H54 (cell line): Measurements from ENCODE around the gene SAMSN1.

ENCODE experiments used
- DNase-seq: peaks from one replicate; pipeline ENCODE4 v3.0.0; 2011; ENCODE audit warnings: low spot score, mixed read lengths; ENCODE audit not compliant: insufficient read length
- FAIRE-seq: peaks from 3 replicates; lab custom pipeline; 2011; peaks lifted over from hg19 to GRCh38; lab: Jason Lieb, UNC
- POLR2A ChIP-seq: IDR thresholded peaks from 2 replicates; pipeline ENCODE4 v1.6.1; 2011; ENCODE audit warnings: low read depth, mild to moderate bottlenecking, low read length

Gene SAMSN1

DNA sequence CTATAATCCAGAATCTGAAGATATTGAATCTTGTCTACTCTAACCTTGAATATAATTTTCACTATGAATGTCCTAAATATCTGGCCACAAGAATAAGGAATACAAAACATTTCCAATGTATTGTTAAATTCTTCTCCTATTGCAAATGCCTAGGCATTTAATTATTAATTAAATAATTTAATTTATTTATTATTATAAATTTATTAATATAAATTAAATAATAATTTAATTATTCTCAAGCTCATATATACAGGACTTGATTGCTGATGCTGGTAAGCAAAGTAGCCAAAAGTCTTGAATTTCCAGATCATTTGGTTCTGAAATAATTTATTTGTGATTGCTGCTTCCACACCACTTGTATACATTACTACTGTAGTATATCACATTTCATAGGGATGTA is 71.1 kb downstream of the SAMSN1 start:
- DNase-seq (no peak), FAIRE-seq (no peak)

DNA sequence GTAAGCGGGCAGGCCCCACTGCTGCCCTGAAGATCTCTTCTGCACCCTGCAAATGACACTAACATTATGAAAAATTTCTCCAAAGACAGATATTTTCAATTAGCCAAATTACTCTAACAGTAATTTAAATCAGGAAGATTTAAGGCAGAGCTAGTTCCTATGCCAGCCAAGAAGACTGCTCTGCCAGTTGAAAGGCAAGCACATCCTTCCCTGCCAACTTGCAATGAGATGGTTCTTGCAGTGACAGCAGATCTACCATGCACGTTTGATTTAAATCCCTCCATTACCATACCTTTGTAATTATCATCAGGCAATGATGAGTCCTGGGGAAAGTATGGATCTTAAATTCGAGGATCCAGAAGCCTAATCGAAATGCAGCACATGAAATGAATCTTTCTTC is 76.5 kb downstream of the SAMSN1 start:
- DNase-seq (no peak), FAIRE-seq (no peak)
- no peak for TF ChIP-seq POLR2A

More for the DNA sequence above, 71.1 kb downstream of the SAMSN1 start:
- TF ChIP-seq POLR2A: no peak

DNA sequence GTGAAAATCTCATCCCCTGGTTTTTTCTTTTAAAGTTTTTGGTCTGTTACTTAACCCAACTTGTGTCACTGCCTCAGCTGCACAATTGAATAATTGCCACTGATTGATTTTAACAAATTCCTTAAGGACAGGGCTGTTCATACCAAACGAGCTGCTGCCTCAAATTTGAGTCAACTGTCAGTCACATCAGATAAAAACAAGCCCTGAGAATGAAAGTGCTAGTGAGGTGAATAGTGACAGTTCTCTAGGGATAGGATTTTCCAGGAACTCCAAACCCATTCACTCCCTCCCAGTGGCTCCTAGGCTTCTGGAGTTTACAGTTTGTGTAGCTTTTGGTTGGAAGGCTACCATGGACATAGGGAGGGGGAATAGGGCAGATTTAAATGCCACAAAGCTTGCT is 79.4 kb downstream of the SAMSN1 start:
- FAIRE-seq: no peak
- DNase-seq: no peak
- no peak for TF ChIP-seq POLR2A

DNA sequence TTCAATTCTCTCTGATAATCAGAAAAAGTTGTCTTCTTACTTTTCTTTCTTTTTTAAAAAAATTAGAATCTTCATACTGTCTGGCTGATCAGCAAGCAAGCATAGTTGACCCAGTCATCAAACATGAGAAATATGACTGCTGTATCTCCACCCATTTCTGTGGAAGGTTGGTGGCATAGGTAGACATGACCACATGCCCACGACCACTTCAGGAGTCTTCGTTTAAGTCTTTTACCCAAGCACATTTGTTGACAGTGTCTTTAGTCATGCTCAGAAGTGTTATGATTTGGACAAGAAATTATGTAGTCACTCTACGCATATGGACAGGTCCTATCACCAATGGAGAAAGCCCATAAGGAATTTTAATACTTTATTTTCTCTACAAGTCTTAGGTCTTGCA is 88.4 kb downstream of the SAMSN1 start:
- FAIRE-seq: no peak
- TF ChIP-seq POLR2A: no peak
- DNase-seq: no peak

DNA sequence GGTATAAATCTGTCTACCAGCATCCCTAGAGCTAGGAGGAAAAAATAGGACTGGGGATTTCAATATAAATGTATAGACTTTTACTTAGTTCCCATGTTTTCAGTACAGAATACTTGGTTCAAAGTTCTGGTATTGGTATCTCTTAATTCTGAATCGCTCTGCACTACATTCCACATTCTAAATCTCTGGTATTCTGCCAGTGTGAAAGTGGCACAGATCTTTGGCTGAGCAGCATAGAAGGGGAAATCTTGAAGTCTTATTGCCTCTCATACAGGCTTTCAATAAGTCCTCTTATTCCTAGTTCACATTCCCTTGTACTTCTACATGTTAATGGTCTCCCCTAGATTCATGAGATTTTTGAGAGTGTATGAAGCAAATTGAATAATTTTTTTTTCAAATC is 89.2 kb downstream of the SAMSN1 start:
- DNase-seq (no peak), FAIRE-seq (no peak)
- no peak for TF ChIP-seq POLR2A

DNA sequence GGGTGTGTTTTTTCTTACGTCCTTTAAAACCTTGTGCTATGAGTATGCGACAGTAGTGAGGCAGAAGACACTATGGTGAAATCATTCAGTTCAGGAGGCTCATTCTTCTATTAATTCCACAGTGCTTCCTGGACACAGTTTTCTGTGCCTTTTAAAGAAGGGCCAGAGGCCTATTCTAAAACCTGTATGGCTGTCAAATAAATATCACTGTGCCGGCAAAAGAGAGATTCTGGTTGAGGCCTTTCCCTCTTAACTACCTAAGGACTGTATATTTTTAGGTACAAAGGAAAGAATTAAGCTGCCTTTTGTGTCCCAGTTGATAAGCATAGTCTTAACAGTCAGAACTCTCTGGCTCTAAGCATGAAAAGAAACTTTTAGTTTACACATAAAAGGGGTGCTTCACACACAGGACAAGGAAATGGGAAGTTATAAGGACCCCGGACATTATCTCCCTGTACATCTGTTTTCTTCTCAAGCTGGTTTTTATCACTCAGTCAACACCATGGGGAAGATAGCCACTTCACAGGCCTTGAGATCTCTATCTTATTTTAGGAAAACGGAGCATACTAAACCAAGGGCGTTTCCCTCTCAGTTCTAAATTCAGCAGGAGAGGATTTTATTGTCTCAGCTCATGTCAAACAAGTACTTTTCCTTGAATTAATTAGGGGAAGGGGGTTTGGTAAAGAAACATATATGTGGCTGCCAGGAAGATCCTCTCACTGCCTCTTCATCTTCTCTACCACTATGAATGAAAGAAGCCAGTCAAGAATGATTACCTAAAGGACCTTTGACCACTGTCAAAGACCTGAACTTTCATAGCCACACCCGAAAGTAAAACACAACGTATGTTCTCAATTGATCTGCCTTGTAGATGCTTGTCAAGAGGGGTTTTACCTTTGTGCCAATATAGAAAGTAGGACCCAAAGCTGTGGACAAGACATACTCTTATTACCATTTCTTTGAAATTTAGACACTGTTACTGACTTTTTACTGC is 91.8 kb downstream of the SAMSN1 start:
- DNase-seq (no peak), FAIRE-seq (no peak)
- no peak for TF ChIP-seq POLR2A

DNA sequence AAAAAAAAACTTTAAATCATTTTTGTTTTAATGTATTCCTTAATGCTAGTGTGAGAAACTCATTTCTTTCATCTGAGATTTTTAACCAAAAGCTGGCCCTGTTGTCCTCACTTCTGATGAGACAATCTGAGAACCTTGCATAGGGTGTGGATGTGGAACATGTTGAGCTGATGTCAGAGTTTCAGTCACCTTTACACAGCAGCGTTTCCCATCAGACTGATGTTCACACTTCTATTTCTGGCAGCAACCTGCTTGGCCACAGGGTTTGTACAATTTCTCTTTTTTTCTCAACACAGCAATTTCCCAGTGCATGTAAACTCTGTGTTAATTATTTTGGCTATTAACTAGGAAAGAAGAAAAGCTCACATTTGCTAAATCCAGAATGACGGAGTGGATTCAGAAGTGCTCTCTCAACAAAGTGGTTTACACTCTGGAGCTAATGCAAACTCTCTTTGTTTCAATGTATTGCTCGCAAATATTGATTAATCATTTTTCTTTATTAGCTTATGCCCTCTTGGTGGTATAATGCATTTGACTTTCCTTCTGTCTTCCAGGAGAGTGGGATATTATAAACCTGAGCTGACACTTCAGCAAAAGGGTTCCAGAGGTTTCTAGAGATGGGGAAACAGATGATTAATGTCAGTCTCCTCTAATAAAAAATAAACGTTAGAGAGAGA is 92.6 kb downstream of the SAMSN1 start:
- TF ChIP-seq POLR2A: no peak
- FAIRE-seq: no peak

DNA sequence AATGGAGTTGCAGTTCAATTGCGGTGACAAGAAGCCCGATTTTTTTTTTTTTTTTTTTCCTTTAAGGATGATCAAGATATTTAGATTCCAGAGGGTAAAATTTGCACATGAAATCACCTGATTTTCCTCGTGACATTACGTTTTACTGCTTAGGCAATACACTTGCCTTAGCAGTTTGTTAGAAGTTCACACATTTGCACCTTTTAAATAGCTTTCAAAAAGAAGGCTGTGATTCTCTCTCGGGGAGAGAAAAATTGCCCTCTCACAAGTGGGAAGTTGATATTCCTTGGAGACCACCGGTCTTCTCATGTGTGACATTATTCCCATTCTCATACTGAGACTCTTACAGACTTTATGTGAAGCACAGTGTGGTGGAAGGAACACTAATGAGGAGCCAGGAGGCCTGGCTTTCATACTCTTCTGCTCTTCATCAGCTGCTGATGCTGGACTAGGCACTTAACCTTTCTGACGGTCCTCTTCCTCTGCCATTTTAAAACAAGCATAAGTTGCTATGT is 93.3 kb downstream of the SAMSN1 start:
- no peak for TF ChIP-seq POLR2A
- no peak for DNase-seq
- no peak for FAIRE-seq

More for the DNA sequence above, 92.6 kb downstream of the SAMSN1 start:
- no peak for DNase-seq

DNA sequence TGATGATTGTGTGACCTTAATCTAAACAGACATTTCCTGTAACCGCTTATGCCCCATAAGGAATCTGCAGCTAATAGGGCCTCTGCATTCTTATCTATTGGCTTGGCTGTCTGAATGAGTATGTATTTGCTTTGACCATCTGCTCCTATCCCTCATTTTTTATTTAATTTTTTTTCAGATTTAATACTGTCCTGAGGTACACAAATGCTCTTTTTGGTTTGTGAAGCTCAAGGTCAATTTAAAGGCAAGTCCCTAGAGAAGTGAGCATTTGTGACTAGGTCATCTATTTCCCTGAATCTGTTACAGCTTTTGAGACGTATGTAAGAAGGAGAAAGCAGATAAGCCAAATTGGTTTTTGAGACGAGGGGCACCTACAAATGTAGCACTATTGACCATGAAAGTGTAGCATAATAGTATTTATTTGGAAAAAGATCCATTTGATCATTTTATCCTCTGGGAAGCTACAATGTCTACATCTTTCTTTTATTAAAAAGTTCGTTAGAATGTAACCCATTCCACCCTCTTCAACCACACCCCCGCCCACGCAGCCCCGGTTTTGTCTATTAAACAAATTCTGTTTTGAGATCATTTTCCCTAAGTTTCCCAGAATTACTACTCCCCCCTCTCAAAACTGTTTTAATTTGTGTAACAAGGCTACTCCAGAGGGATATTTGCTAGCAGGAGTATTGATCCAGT is 93.9 kb downstream of the SAMSN1 start:
- DNase-seq (no peak), FAIRE-seq (no peak)
- TF ChIP-seq POLR2A: no peak

DNA sequence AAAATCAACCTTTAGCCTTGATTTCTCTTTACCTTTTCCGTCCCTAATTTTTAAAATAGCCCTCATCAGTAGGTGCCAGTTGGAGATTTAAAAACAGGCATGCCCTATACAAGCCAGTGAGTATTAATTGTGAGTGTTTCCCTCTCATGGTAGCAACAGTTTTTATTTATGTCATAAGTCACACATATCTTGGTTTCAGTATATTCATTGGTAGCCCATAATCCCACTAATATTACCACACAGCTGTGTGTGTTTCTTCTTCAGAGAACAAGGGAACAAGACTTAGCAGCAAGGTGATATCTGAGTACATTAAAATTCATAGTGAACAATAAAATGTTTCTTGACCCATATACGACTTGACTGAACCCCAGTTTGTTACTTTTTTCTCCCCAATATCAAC is 94.6 kb downstream of the SAMSN1 start:
- no peak for TF ChIP-seq POLR2A
- FAIRE-seq (no peak), DNase-seq (no peak)

DNA sequence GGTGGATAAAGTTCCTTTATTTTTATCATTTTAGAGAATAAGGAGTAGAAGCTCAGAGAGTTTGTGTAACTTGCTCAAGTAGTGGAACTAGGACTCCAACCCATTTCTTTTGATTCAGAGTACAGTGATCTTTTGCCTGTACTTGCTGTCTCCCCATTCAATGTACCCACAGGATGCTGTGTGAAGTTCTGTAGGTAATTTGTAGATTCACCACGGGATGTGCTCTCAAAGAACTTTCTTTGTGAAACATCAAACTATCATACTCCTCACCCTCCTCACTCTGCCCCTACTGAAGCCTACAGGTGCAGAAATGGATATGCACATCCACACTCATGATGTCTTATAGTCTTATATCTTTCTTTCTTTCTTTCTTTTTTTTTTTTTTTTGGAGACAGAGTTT is 97.3 kb downstream of the SAMSN1 start:
- no peak for DNase-seq
- FAIRE-seq: no peak
- no peak for TF ChIP-seq POLR2A

DNA sequence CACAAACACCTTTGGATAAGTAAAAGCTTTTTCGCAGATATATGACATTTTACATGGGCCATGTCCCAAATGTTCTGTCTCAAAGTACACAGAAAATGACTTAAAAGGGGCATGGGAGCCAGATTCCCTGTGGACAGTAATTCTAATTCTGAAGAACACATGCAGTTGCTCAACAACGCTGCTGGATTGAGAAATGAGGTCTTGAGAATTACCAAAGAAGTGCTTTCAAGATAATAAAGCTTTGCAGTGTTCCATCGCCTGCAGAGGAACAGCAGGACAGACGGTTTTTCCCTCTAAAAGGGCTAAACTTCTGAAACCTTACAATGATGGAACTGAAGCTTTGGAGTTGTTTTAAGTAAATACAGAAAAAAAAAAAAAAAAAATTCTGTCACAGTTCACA is 107.9 kb downstream of the SAMSN1 start:
- no peak for DNase-seq
- TF ChIP-seq POLR2A: no peak
- FAIRE-seq: no peak

DNA sequence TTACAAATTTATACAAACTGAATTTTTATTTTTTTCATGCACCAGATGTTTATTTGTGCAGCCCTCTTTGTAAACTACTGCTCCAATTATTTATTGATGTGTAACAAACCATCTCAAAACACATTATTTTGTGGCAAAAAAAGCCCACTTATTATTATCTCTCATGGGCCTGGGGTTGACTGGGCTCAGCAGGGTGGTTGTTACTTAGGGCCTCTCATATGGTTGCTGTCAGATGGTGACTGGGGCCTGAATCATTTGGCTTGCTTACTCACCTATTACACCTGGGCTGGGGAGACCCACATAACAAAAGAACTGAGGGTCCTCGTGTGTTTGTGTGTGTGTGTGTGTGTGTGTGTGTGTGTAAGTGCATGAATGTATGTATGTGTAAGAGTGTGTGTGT is 110.7 kb downstream of the SAMSN1 start:
- TF ChIP-seq POLR2A: no peak
- no peak for DNase-seq
- FAIRE-seq: no peak
